K562 (cell line): ENCODE measurements around the gene KRTAP5-4. TPM values are rescaled to one million over a fixed set of nuclear protein-coding genes. Genes with fewer than 3 reads are reported as not detected.

ENCODE experiments used
- ATAC-seq: fragments of 200-7000 bp; cut with Tn5 transposase; 3 replicates; pipeline ENCODE4 v1.9.1; 2020; ENCODE audit warnings: moderate library complexity
- BruUV-seq: library from RNA; stranded (reverse); fragments of 400-500 nt; replicated peaks from 2 replicates; lab custom pipeline; 2021; lab: Mats Ljungman, UMichigan
- CTCF ChIA-PET: fragments of 300-600 bp; formaldehyde crosslinking; extraction: SDS; loops from one replicate; lab custom pipeline; 2021; ENCODE audit warnings: low intra/inter-chr PET ratio; lab: Yijun Ruan, JAX
- POLR2A ChIA-PET: fragments of 300-600, 350-650 bp; sonication (Branson Sonifier 250); formaldehyde crosslinking; extraction: SDS; loops from one replicate; lab custom pipeline; 2021; ENCODE audit warnings: antibody characterized with exemption, inconsistent platforms; lab: Yijun Ruan, JAX
- DNase-seq, 4 experiments: peaks; one replicate each; pipeline versions ENCODE4 v3.0.0 to v3.0.0-alpha.2; 2011 to 2018; ENCODE audit warnings: low spot score in 3 of 4, mixed read lengths in 3 of 4; ENCODE audit errors: extremely low read depth in 1 of 4
- FAIRE-seq: peaks from 2 replicates; lab custom pipeline; 2011; peaks lifted over from hg19 to GRCh38; lab: Jason Lieb, UNC
- H2AFZ ChIP-seq: 2 replicates; pipeline ENCODE4 v1.6.0; 2011; ENCODE audit warnings: low read depth, low read length, control low read depth, inconsistent platforms
- H3K27ac ChIP-seq: fragments of 200-600 bp; 3 replicates; pipeline ENCODE4 v1.8.0; 2011; ENCODE audit warnings: low read depth, mild to moderate bottlenecking, control low read depth, inconsistent platforms, low read length, moderate library complexity, mixed read lengths; ENCODE audit errors: extremely low read depth
- H3K27me3 ChIP-seq, 2 experiments: fragments of 300-600 bp in 1 of 2; 2 replicates in 1 of 2; 3 replicates in 1 of 2; pipeline versions ENCODE4 v1.6.0 to v1.8.0; 2011; ENCODE audit warnings: inconsistent platforms in 2 of 2, low read length in 2 of 2, mild to moderate bottlenecking in 1 of 2, mixed read lengths in 1 of 2, moderate library complexity in 1 of 2; ENCODE audit not compliant: control insufficient read depth in 2 of 2, insufficient read depth in 2 of 2
- H3K36me3 ChIP-seq: fragments of 300-600 bp; 3 replicates; pipeline ENCODE4 v1.8.0; 2011; ENCODE audit warnings: mild to moderate bottlenecking, low read length, inconsistent platforms; ENCODE audit not compliant: control insufficient read depth, insufficient read depth
- H3K4me1 ChIP-seq, 2 experiments: fragments of 200-600 bp in 1 of 2; replicated peaks in 1 of 2; 2 replicates in 1 of 2; 3 replicates in 1 of 2; pipeline versions ENCODE4 v1.5.1 to v1.8.0; 2011; ENCODE audit warnings: inconsistent platforms in 2 of 2, low read length in 2 of 2, mild to moderate bottlenecking in 1 of 2, mixed read lengths in 1 of 2, moderate library complexity in 1 of 2; ENCODE audit not compliant: control insufficient read depth in 2 of 2, insufficient read depth in 2 of 2
- H3K4me2 ChIP-seq: 2 replicates; pipeline ENCODE4 v1.6.1; 2011; ENCODE audit warnings: low read length, control low read depth, inconsistent platforms, mixed read lengths; ENCODE audit not compliant: insufficient read depth
- H3K4me3 ChIP-seq: fragments of 200-600 bp; sonication (generic), shearing (Covaris generic); 2 replicates; pipeline ENCODE4 v1.5.1; 2016; ENCODE audit warnings: control low read depth, inconsistent platforms
- H3K79me2 ChIP-seq: fragments of 200-600 bp; 3 replicates; pipeline ENCODE4 v1.8.0; 2011; ENCODE audit warnings: low read length, inconsistent platforms; ENCODE audit not compliant: control insufficient read depth, insufficient read depth
- H3K9ac ChIP-seq, 2 experiments: 2 replicates each; pipeline versions ENCODE4 v1.6.0 to v1.6.1; 2011; ENCODE audit warnings: low read depth in 2 of 2, low read length in 2 of 2, control low read depth in 1 of 2, inconsistent platforms in 1 of 2, mild to moderate bottlenecking in 1 of 2, mixed read lengths in 1 of 2; ENCODE audit not compliant: insufficient read depth in 1 of 2
- H3K9me1 ChIP-seq: one replicate; pipeline ENCODE4 v1.6.0; 2011; ENCODE audit warnings: inconsistent platforms, mild to moderate bottlenecking, low read length, moderate library complexity; ENCODE audit not compliant: control insufficient read depth, insufficient read depth
- H3K9me3 ChIP-seq: replicated peaks from 2 replicates; pipeline ENCODE4 v1.5.1; 2011; ENCODE audit warnings: low read depth, low read length, inconsistent platforms; ENCODE audit not compliant: control insufficient read depth, insufficient read depth
- H4K20me1 ChIP-seq: replicated peaks from 2 replicates; pipeline ENCODE4 v1.6.1; 2011; ENCODE audit warnings: low read length, inconsistent platforms, mixed read lengths; ENCODE audit not compliant: control insufficient read depth, insufficient read depth
- ASH1L ChIP-seq: fragments of 450-650 bp; IDR thresholded peaks from 2 replicates; pipeline ENCODE4 v1.6.1; 2018; ENCODE audit warnings: borderline replicate concordance, mild to moderate bottlenecking, low read depth; ENCODE audit not compliant: partially characterized antibody
- BACH1 ChIP-seq: fragments of 200-800 bp; sonication (Bioruptor generic); IDR thresholded peaks from 2 replicates; pipeline ENCODE4 v1.6.1; 2016; ENCODE audit warnings: missing genetic modification characterization, missing compliant biosample characterization
- FUS ChIP-seq: fragments of 200-400 bp; formaldehyde crosslinking; optimal IDR thresholded peaks from 2 replicates; pipeline ENCODE3; 2017; ENCODE audit warnings: low read depth, low read length
- MBD2 ChIP-seq: sonication (generic); IDR thresholded peaks from 2 replicates; pipeline ENCODE4 v1.6.1; 2016; ENCODE audit warnings: low read depth, borderline replicate concordance
- NFIC ChIP-seq: fragments of 450-650 bp; IDR thresholded peaks from 2 replicates; pipeline ENCODE4 v1.6.1; 2017; ENCODE audit warnings: mild to moderate bottlenecking, inconsistent platforms
- POLR2A ChIP-seq: fragments of 450-650 bp; conservative IDR thresholded peaks from 2 replicates; pipeline ENCODE4 v1.6.1; 2016
- SETDB1 ChIP-seq: IDR thresholded peaks from one replicate; pipeline ENCODE4 v1.6.1; 2012; ENCODE audit warnings: low read length, control low read depth, inconsistent platforms
- SMARCA5 ChIP-seq: fragments of 450-650 bp; IDR thresholded peaks from 2 replicates; pipeline ENCODE4 v1.6.1; 2016
- SMARCE1 ChIP-seq: fragments of 450-650 bp; IDR thresholded peaks from 2 replicates; pipeline ENCODE4 v1.7.1; 2016; ENCODE audit warnings: mild to moderate bottlenecking
- THAP7 ChIP-seq: fragments of 250-450 bp; sonication (Bioruptor Pico); IDR thresholded peaks from 2 replicates; pipeline ENCODE4 v1.5.0; 2021
- TRIM28 ChIP-seq: fragments of 450-650 bp; IDR thresholded peaks from 2 replicates; pipeline ENCODE4 v1.6.1; 2017
- WHSC1 ChIP-seq: IDR thresholded peaks from one replicate; pipeline ENCODE4 v1.6.1; 2012; ENCODE audit warnings: low read length, control low read depth, inconsistent platforms
- YBX1 ChIP-seq: fragments of 450-650 bp; IDR thresholded peaks from 2 replicates; pipeline ENCODE4 v1.7.1; 2016; ENCODE audit warnings: mild to moderate bottlenecking
- ZKSCAN3 ChIP-seq: fragments of 250-450 bp; sonication (Bioruptor Pico); IDR thresholded peaks from 2 replicates; pipeline ENCODE4 v1.4.0; 2020
- ZNF398 ChIP-seq: fragments of 250-450 bp; sonication (Bioruptor Pico); IDR thresholded peaks from 2 replicates; pipeline ENCODE4 v1.8.0; 2021; ENCODE audit warnings: moderate library complexity, mild to moderate bottlenecking, inconsistent platforms
- ZNF830 ChIP-seq: fragments of 250-450 bp; sonication (Bioruptor Pico); IDR thresholded peaks from 2 replicates; pipeline ENCODE4 v1.5.0; 2021; ENCODE audit warnings: mild to moderate bottlenecking
- WGBS: fragments of 100-300 bp; shearing (Covaris generic); methylation state at CpG from one replicate; pipeline ENCODE4 v1.1.6; 2016; ENCODE audit warnings: low coverage, mixed read lengths; ENCODE audit not compliant: insufficient coverage; ENCODE audit errors: missing lambda C conversion rate; 5-methylcytosine and 5-hydroxymethylcytosine counted together
- in situ Hi-C: fragments of 300-500 bp; cut with MboI; formaldehyde crosslinking; loops from 4 replicates; pipeline ENCODE4 v1.15.0; 2018; ENCODE audit warnings: inconsistent platforms, mixed read lengths
- intact Hi-C: fragments of 100-400 bp; cut with micrococcal nuclease; formaldehyde crosslinking; loops from 2 replicates; pipeline ENCODE4 v1.14.2; 2022
- polyA plus RNA-seq, 8 experiments: library from polyadenylated mRNA; depleted of rRNA in 4 of 8; stranded (reverse) in 5 of 8; unstranded in 3 of 8; fragments of >200 nt; fragmentation: Nextera tagmentation in 2 of 8; fragmentation: Illumina TruSeq in 1 of 8; extraction: Ambion mirVana in 2 of 8; extraction: Trizol in 1 of 8; gene quantifications; 2 replicates each; pipeline versions ENCODE4 v1.2.1 to v1.2.3, GENCODE V29; 2011 to 2014; ENCODE audit warnings: inconsistent platforms in 1 of 8, missing spikeins in 1 of 8
- total RNA-seq, 7 experiments: library from RNA; depleted of rRNA in 6 of 7; stranded (reverse); fragments of >200 nt in 6 of 7; fragmentation: Illumina TruSeq in 2 of 7; extraction: Trizol in 2 of 7; gene quantifications; 2 replicates each; pipeline versions ENCODE4 v1.2.1 to v1.2.3, GENCODE V29; 2011 to 2021; ENCODE audit warnings: low replicate concordance in 1 of 7

Gene KRTAP5-4
- total and polyA plus RNA-seq, 9 of the 15 experiments (the other 6 are each of a cell fraction or from before 2014, with no cell fraction given), result not detected

- Histone ChIP-seq H3K36me3 (no peaks in the 10 kb centered on the region), H3K4me2 (no peak overlapping the region), H3K27ac (no peak overlapping the region), H2AFZ (no peak overlapping the region), H3K4me1 (peaks cover 0 to 15% of the 10 kb centered on the region in 2 experiments; a peak in 2 of 5 replicates), H4K20me1 (peaks cover 17% of the 10 kb centered on the region), H3K4me3 (no peak overlapping the region), H3K9me3 (no peaks in the 10 kb centered on the region), H3K79me2 (no peaks in the 10 kb centered on the region), H3K9ac (no peak overlapping the region), H3K27me3 (peaks cover 31 to 84% of the 10 kb centered on the region in 2 experiments), H3K9me1 (no peaks in the 10 kb centered on the region)
- intact Hi-C loops, result loop anchor here (5.0 kb wide), 1 partner anchor 41 kb away; no protein-coding TSS in a partner anchor
- FAIRE-seq (no peak), DNase-seq (no peak), ATAC-seq (no peak)
- no TSS peak for BruUV-seq
- TF ChIP-seq SMARCA5, result no peak
- no peak for TF ChIP-seq ZNF398 (CRISPR knock-in tag)
- TF ChIP-seq POLR2A, result no peak
- TF ChIP-seq THAP7 (CRISPR knock-in tag), result no peak
- no peak for TF ChIP-seq BACH1 (tag)
- no peak for TF ChIP-seq WHSC1
- no peak for TF ChIP-seq MBD2
- no peak for TF ChIP-seq FUS
- no peak for TF ChIP-seq SETDB1
- no peak for TF ChIP-seq SMARCE1
- TF ChIP-seq ZKSCAN3 (CRISPR knock-in tag), result no peak
- TF ChIP-seq ZNF830 (CRISPR knock-in tag), result no peak
- TF ChIP-seq YBX1, result no peak
- TF ChIP-seq ASH1L, result no peak
- TF ChIP-seq TRIM28, result no peak
- TF ChIP-seq NFIC, result no peak
- in situ Hi-C loops, result no loop called here
- WGBS, result 0% methylated on average over 5 of the region's 5 CpGs
- ChIA-PET CTCF (interaction anchor here (0.6 kb wide), 1 partner anchor 349 kb away, joined by 3 read pairs; no protein-coding TSS in a partner anchor), POLR2A (no interaction called here)
Observed at GRCh38 chr11:1650918-1651262, 29.0 kb upstream of the KRTAP5-4 start.
